T-helper 1 cell treated with Interleukin-12 subunit alpha and Interleukin-12 subunit beta and Interleukin-4 antibody, amounts not matched to agents 30 ng/mL and 1 ng/mL, for 36 hours (primary cell): ENCODE measurements around the gene C1orf210. TPM values are rescaled to one million over a fixed set of nuclear protein-coding genes. Genes with fewer than 3 reads are reported as not detected.

Source experiments
- intact Hi-C: fragments of 100-400 bp; cut with micrococcal nuclease; formaldehyde crosslinking; loops from one replicate; pipeline ENCODE4 v1.15.1; 2024
- total RNA-seq: library from RNA; stranded (reverse); gene quantifications from 2 replicates; pipeline ENCODE4 v1.2.3, GENCODE V29; 2022

The C1orf210 gene
- total RNA-seq, 1 donor from 2014 or later, result not detected

GRCh38 chr1:43275826-43276620 lies 9.4 kb downstream of the C1orf210 start:
- intact Hi-C loops, result loop anchor here (2.0 kb wide), 1 partner anchor 19 kb away; no protein-coding TSS in a partner anchor

GRCh38 chr1:43274804-43275180 lies 10.6 kb downstream of the C1orf210 start:
- intact Hi-C loops, result loop anchor here (2.0 kb wide), 1 partner anchor 20 kb away; no protein-coding TSS in a partner anchor

GRCh38 chr1:43274125-43274803 lies 11.1 kb downstream of the C1orf210 start:
- intact Hi-C loops, result loop anchor here (2.0 kb wide), 1 partner anchor 21 kb away; no protein-coding TSS in a partner anchor

GRCh38 chr1:43273708-43274107 lies 11.7 kb downstream of the C1orf210 start:
- intact Hi-C loops, result loop anchor here (2.0 kb wide), 1 partner anchor 21 kb away; no protein-coding TSS in a partner anchor

- intact Hi-C loops, result no loop called here
These were observed 12.5 kb downstream of the C1orf210 start for GRCh38 chr1:43272576-43273571.

- intact Hi-C loops, result no loop called here
These were observed 13.2 kb downstream of the C1orf210 start for GRCh38 chr1:43272161-43272560.

- intact Hi-C loops, result no loop called here
These were observed 13.9 kb downstream of the C1orf210 start for GRCh38 chr1:43271186-43272118.

GRCh38 chr1:43270421-43271095 lies 14.8 kb downstream of the C1orf210 start:
- intact Hi-C loops, result no loop called here

GRCh38 chr1:43269627-43270375 lies 15.6 kb downstream of the C1orf210 start, which contains the start of gene TMEM125:
TSS of gene TMEM125 (plus strand) at chr1:43269983. CDS start at chr1:43272723, 2,740 bp downstream.
- intact Hi-C loops, result no loop called here

GRCh38 chr1:43267818-43268425 lies 17.5 kb downstream of the C1orf210 start:
- intact Hi-C loops, result no loop called here

- intact Hi-C loops, result no loop called here
These were observed 18.0 kb downstream of the C1orf210 start for GRCh38 chr1:43267291-43267805.

GRCh38 chr1:43266881-43267280 lies 18.5 kb downstream of the C1orf210 start:
- intact Hi-C loops, result no loop called here

GRCh38 chr1:43265431-43265830 lies 19.9 kb downstream of the C1orf210 start:
- intact Hi-C loops, result no loop called here

- intact Hi-C loops, result no loop called here
These were observed 27.0 kb downstream of the C1orf210 start for GRCh38 chr1:43258370-43258769.

GRCh38 chr1:43256675-43257570 lies 28.5 kb downstream of the C1orf210 start:
- intact Hi-C loops, result no loop called here

GRCh38 chr1:43255438-43256210 lies 29.8 kb downstream of the C1orf210 start:
- intact Hi-C loops, result no loop called here
